Karpas-422 (cell line): Measurements from ENCODE around the gene CYP3A7. TPM values are rescaled to one million over a fixed set of nuclear protein-coding genes. Genes with fewer than 3 reads are reported as not detected.
"Not testable (repeated sequence)": the region's sequence is repeated elsewhere in the genome, so short reads cannot be mapped to it uniquely, and the experiment has no call there.

Experiments
- DNase-seq: peaks from one replicate; pipeline ENCODE4 v3.0.0-alpha.2; 2015
- H2AFZ ChIP-seq: fragments of 200-600 bp; sonication (generic); 2 replicates; pipeline ENCODE4 v1.6.1; 2014; ENCODE audit warnings: antibody characterized with exemption, low read length, mixed read lengths
- H3K27ac ChIP-seq: fragments of 200-600 bp; sonication (generic); 2 replicates; pipeline ENCODE4 v1.5.1; 2014; ENCODE audit warnings: mild to moderate bottlenecking, low read length, moderate library complexity
- H3K27me3 ChIP-seq: fragments of 200-600 bp; sonication (generic); 2 replicates; pipeline ENCODE4 v1.6.1; 2014; ENCODE audit warnings: low read length, mixed read lengths
- H3K36me3 ChIP-seq: fragments of 200-600 bp; sonication (generic); 2 replicates; pipeline ENCODE4 v1.6.1; 2014; ENCODE audit warnings: low read length, mixed read lengths; ENCODE audit not compliant: insufficient read depth
- H3K4me1 ChIP-seq: fragments of 200-600 bp; sonication (generic); 2 replicates; pipeline ENCODE4 v1.6.1; 2014; ENCODE audit warnings: mild to moderate bottlenecking, low read length, mixed read lengths
- H3K4me2 ChIP-seq: fragments of 200-600 bp; sonication (generic); 2 replicates; pipeline ENCODE4 v1.6.1; 2014; ENCODE audit warnings: low read length, low read depth, mild to moderate bottlenecking; ENCODE audit not compliant: poor library complexity, severe bottlenecking
- H3K4me3 ChIP-seq: fragments of 200-600 bp; sonication (generic); 2 replicates; pipeline ENCODE4 v1.5.1; 2014; ENCODE audit warnings: mild to moderate bottlenecking, antibody characterized with exemption, low read length, mixed read lengths
- H3K79me2 ChIP-seq: fragments of 200-600 bp; sonication (generic); 2 replicates; pipeline ENCODE4 v1.6.1; 2014; ENCODE audit warnings: mild to moderate bottlenecking, low read length, mixed read lengths
- H3K9ac ChIP-seq: fragments of 200-600 bp; sonication (generic); 2 replicates; pipeline ENCODE4 v1.6.0; 2014; ENCODE audit warnings: low read length
- H3K9me2 ChIP-seq: fragments of 200-600 bp; sonication (generic), shearing (Covaris generic); replicated peaks from 2 replicates; pipeline ENCODE4 v1.6.0; 2014; ENCODE audit warnings: mild to moderate bottlenecking, low read length, moderate library complexity; ENCODE audit not compliant: insufficient read depth
- H3K9me3 ChIP-seq: fragments of 300-700, 200-600 bp; sonication (generic); 2 replicates; pipeline ENCODE4 v1.6.1; 2014; ENCODE audit warnings: low read length, mixed read lengths
- H4K20me1 ChIP-seq: fragments of 200-600 bp; sonication (generic); 2 replicates; pipeline ENCODE4 v1.6.1; 2014; ENCODE audit warnings: mild to moderate bottlenecking, antibody characterized with exemption, low read length, low read depth; ENCODE audit not compliant: insufficient read depth
- total RNA-seq: library from RNA; depleted of rRNA; stranded (reverse); fragments of >200 nt; shearing (Covaris generic); gene quantifications from 2 replicates; pipeline ENCODE4 v1.2.3, GENCODE V29; 2014; ENCODE audit warnings: low replicate concordance; rRNA removed

CYP3A7 gene
- total RNA-seq, result not detected in 2 replicates

- no peak within 1 kb of the TSS for H3K27ac ChIP-seq
- no peaks in the 10 kb centered on the region for H3K4me1 ChIP-seq
- no peaks in the 10 kb centered on the region for H3K27me3 ChIP-seq
- no peaks in the 10 kb centered on the region for H3K79me2 ChIP-seq
- no peak within 1 kb of the TSS for H3K9ac ChIP-seq
- no peak within 1 kb of the TSS for H2AFZ ChIP-seq
- H3K4me3 ChIP-seq, result no peak within 1 kb of the TSS
- no peak for DNase-seq
- H3K9me3 ChIP-seq, result no peaks in the 10 kb centered on the region
- no peaks in the 10 kb centered on the region for H3K9me2 ChIP-seq
- no peaks in the 10 kb centered on the region for H4K20me1 ChIP-seq
- no peak within 1 kb of the TSS for H3K4me2 ChIP-seq
- H3K36me3 ChIP-seq, result no peaks in the 10 kb centered on the region
Measured at GRCh38 chr7:99734987-99735386, at the start of gene CYP3A7. CYP3A7 (minus strand) TSS chr7:99735196; CDS start chr7:99735093, 103 bp downstream.

GRCh38 chr7:99784007-99784406 lies 49.0 kb upstream of the CYP3A7 start, which contains the start of gene CYP3A4:
CYP3A4 (minus strand) TSS chr7:99784184; CDS start chr7:99784081, 103 bp downstream.
- no peak within 1 kb of the TSS for H3K27ac ChIP-seq
- DNase-seq, result no peak
- no peaks in the 10 kb centered on the region for H3K9me2 ChIP-seq
- H3K9ac ChIP-seq, result no peak within 1 kb of the TSS
- no peaks in the 10 kb centered on the region for H4K20me1 ChIP-seq
- H3K4me2 ChIP-seq, result no peak within 1 kb of the TSS
- H3K4me1 ChIP-seq, result no peaks in the 10 kb centered on the region
- no peaks in the 10 kb centered on the region for H3K79me2 ChIP-seq
- no peaks in the 10 kb centered on the region for H3K27me3 ChIP-seq
- H3K4me3 ChIP-seq, result no peak within 1 kb of the TSS
- H2AFZ ChIP-seq, result no peak within 1 kb of the TSS
- no peaks in the 10 kb centered on the region for H3K36me3 ChIP-seq
- no peaks in the 10 kb centered on the region for H3K9me3 ChIP-seq

DNA sequence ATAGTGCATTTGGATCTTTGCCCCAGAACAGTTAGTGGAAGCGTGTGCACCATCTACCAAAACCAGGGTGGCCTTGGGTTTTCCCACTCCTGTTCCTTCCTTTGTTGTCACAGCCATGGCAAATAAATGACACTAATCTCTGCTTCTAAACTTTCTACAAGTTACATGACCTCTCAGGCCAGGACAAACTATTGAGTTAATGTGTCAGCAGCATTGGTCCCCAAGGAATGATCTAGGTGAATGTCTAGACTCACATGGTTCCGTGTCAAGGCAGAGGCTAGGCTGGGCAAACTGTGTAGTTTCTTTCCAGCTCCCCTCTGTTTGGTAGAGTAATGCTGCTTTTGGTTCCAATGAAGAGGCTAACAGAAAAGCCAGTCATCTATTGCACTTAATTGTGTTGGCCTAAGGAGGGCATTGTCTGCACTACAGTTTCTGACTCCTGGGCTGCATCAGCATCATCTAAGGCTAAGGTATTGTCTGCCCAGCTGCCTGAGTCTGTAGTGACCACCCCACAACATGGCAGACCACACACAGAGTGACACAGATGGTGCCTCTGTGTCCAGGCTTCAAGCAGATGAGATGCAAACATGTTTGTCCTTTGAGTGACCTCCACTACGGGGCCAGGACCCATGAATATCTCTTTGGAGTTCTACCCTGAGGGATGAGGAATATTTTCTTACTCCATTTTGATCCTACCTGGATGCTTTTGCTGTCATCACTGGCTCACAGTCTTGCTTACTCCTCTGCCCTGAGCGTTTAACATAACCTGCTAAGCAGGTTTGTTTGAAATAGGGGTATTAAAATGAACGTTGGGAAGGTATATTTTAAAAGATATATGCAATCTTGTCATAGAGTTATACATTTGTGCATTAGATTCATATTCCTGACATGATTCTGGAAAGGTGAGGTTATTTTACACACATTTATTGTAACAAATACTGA lies 47.3 kb upstream of the CYP3A7 start:
- H2AFZ ChIP-seq, result no peak overlapping the region
- H3K9me2 ChIP-seq, result no peaks in the 10 kb centered on the region

DNA sequence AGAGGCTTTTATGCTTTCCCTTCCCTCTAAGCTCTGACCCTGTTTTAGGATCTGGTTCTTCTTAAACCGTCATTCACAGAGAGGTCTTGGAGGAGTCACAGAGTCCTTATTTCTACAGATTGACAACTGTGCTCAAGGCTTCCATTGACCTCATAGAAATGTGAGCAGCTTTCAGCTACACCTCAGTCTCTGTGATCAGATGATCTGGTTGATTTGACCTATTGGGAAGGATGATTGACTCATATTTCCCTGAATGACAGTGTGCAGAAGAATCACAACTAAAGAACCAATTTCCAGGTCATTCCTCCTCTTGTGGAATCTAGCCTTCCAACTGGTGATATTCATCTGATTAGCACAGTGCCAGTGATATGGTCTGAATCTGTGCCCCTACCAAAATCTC lies 45.6 kb upstream of the CYP3A7 start:
- Histone ChIP-seq H3K27ac (no peak overlapping the region), H3K4me1 (no peaks in the 10 kb centered on the region), H3K36me3 (no peaks in the 10 kb centered on the region), H3K9ac (no peak overlapping the region), H3K9me2 (no peaks in the 10 kb centered on the region), H4K20me1 (no peaks in the 10 kb centered on the region), H3K79me2 (no peaks in the 10 kb centered on the region), H2AFZ (no peak overlapping the region), H3K27me3 (no peaks in the 10 kb centered on the region), H3K4me3 (no peak overlapping the region), H3K9me3 (no peaks in the 10 kb centered on the region), H3K4me2 (no peak overlapping the region)
- DNase-seq, result no peak

More for the DNA sequence above, 47.3 kb upstream of the CYP3A7 start:
- H3K36me3 ChIP-seq, result no peaks in the 10 kb centered on the region
- no peak overlapping the region for H3K4me3 ChIP-seq
- no peaks in the 10 kb centered on the region for H3K4me1 ChIP-seq
- H3K27me3 ChIP-seq, result no peaks in the 10 kb centered on the region
- H4K20me1 ChIP-seq, result no peaks in the 10 kb centered on the region
- no peaks in the 10 kb centered on the region for H3K79me2 ChIP-seq
- no peak overlapping the region for H3K4me2 ChIP-seq
- DNase-seq, result no peak
- H3K9me3 ChIP-seq, result no peaks in the 10 kb centered on the region
- no peak overlapping the region for H3K27ac ChIP-seq
- no peak overlapping the region for H3K9ac ChIP-seq

DNA sequence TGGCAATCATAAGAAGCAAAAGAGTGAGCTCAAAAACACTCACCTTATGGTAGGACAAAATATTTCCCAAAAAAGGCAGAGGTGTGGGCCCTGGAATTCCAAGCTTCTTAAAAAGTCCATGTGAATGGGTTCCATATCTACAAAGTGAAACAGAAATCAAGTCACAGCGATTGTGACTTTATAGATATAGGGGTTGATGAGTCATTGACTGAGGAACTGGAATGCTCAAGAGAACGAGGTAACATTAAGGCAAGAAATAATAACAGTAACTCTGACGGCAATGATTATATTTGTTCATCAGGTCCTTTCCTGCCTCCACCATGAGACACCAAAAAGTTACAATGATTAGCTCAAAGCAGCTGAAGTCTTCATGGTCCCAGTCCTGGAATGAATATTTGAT lies 45.0 kb upstream of the CYP3A7 start:
- no peaks in the 10 kb centered on the region for H3K27me3 ChIP-seq
- no peaks in the 10 kb centered on the region for H3K4me1 ChIP-seq
- H3K79me2 ChIP-seq, result no peaks in the 10 kb centered on the region
- no peaks in the 10 kb centered on the region for H3K36me3 ChIP-seq
- no peak overlapping the region for H3K27ac ChIP-seq
- no peaks in the 10 kb centered on the region for H3K9me3 ChIP-seq
- DNase-seq, result no peak
- H3K4me3 ChIP-seq, result no peak overlapping the region
- H3K9me2 ChIP-seq, result no peaks in the 10 kb centered on the region
- no peak overlapping the region for H3K9ac ChIP-seq
- H2AFZ ChIP-seq, result no peak overlapping the region
- H3K4me2 ChIP-seq, result no peak overlapping the region
- H4K20me1 ChIP-seq, result no peaks in the 10 kb centered on the region

DNA sequence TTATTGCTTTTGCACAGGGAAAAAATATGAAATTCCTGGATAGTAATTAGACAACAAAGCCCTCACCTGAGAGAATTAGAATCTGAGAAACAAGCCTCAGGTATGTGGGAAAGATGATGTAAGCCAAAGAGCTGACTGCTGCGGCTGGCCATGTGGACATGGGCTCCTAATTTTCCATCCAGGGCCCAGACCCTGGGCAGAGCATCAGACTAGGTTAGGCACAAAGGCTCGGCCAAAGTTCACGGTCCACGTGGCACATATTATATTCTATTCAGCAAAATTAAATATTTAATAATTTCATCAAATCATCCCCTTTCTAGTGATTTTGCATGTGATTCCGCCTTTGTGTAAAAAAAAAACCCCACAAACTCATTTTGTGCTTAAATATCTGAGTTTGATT lies 43.9 kb upstream of the CYP3A7 start:
- no peaks in the 10 kb centered on the region for H3K9me2 ChIP-seq
- DNase-seq, result no peak
- H3K27ac ChIP-seq, result no peak overlapping the region
- no peak overlapping the region for H3K4me3 ChIP-seq
- H3K36me3 ChIP-seq, result no peaks in the 10 kb centered on the region
- H2AFZ ChIP-seq, result no peak overlapping the region
- H3K9me3 ChIP-seq, result no peaks in the 10 kb centered on the region
- H3K27me3 ChIP-seq, result no peaks in the 10 kb centered on the region
- no peaks in the 10 kb centered on the region for H4K20me1 ChIP-seq
- no peak overlapping the region for H3K4me2 ChIP-seq
- no peak overlapping the region for H3K9ac ChIP-seq
- no peaks in the 10 kb centered on the region for H3K4me1 ChIP-seq
- H3K79me2 ChIP-seq, result no peaks in the 10 kb centered on the region

GRCh38 chr7:99773395-99773794 lies 38.4 kb upstream of the CYP3A7 start:
- DNase-seq, result not testable (repeated sequence)

DNA sequence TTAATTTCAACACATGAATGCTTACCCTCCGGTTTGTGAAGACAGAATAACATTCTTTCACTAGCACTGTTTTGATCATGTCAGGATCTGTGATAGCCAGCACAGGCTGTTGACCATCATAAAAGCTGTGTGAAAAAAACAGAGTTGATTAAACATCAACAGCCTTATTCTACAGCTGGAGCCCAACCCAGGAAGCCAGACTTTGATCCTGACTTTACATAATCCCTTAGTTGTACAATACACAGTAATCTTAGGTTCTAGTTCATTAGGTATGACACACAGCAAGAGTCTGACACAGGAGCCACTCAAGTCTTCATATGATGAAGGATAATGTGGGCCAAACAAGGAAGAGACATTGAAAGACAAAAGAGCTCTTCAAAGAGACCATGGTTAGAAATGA lies 37.6 kb upstream of the CYP3A7 start:
- Histone ChIP-seq H3K4me1 (peaks cover 8% of the 10 kb centered on the region), H3K27ac (no peak overlapping the region), H3K4me2 (no peak overlapping the region), H2AFZ (no peak overlapping the region), H3K36me3 (no peaks in the 10 kb centered on the region), H3K27me3 (no peaks in the 10 kb centered on the region), H3K9me3 (no peaks in the 10 kb centered on the region), H3K79me2 (no peaks in the 10 kb centered on the region), H4K20me1 (no peaks in the 10 kb centered on the region), H3K4me3 (no peak overlapping the region), H3K9ac (no peak overlapping the region), H3K9me2 (no peaks in the 10 kb centered on the region)
- DNase-seq, result no peak

More at GRCh38 chr7:99773395-99773794, 38.4 kb upstream of the CYP3A7 start:
- not testable (repeated sequence) for H3K4me3 ChIP-seq, H4K20me1 ChIP-seq, H3K79me2 ChIP-seq, H3K27me3 ChIP-seq, H3K27ac ChIP-seq, H3K36me3 ChIP-seq, H3K9ac ChIP-seq, H2AFZ ChIP-seq, H3K4me2 ChIP-seq, H3K4me1 ChIP-seq, H3K9me2 ChIP-seq, H3K9me3 ChIP-seq
